Mesodermal cell (in vitro differentiated cells): ENCODE data around the gene HSD17B11.
"Not testable (repeated sequence)": the region's sequence is repeated elsewhere in the genome, so short reads cannot be mapped to it uniquely, and the experiment has no call there.

Experiments
- H3K27ac ChIP-seq: 2 replicates; pipeline ENCODE4 v1.7.0; 2013; ENCODE audit warnings: mild to moderate bottlenecking, low read depth, low read length, moderate library complexity; ENCODE audit not compliant: severe bottlenecking
- H3K36me3 ChIP-seq: 2 replicates; pipeline ENCODE4 v1.7.1; 2013; ENCODE audit warnings: mild to moderate bottlenecking, low read length, moderate library complexity; ENCODE audit not compliant: control insufficient read depth, insufficient read depth
- H3K4me1 ChIP-seq: one replicate; pipeline ENCODE4 v1.7.1; 2013; ENCODE audit warnings: mild to moderate bottlenecking, low read length; ENCODE audit not compliant: insufficient read depth, control insufficient read depth, poor library complexity, severe bottlenecking
- H3K4me3 ChIP-seq: 2 replicates; pipeline ENCODE4 v1.7.0; 2013; ENCODE audit warnings: low read length, control low read depth, mild to moderate bottlenecking; ENCODE audit not compliant: insufficient read depth, poor library complexity, severe bottlenecking; ENCODE audit errors: extremely low read depth
- H3K9me3 ChIP-seq: 2 replicates; pipeline ENCODE4 v1.7.1; 2013; ENCODE audit warnings: mild to moderate bottlenecking, low read length, moderate library complexity; ENCODE audit not compliant: control insufficient read depth
- WGBS, 2 experiments: methylation state at CpG; one replicate each; pipeline ENCODE4 v1.1.5; 2013; ENCODE audit warnings: missing lambda C conversion rate in 2 of 2; ENCODE audit not compliant: insufficient coverage in 2 of 2; 5-methylcytosine and 5-hydroxymethylcytosine counted together

HSD17B11 gene

GRCh38 chr4:87333267-87333666 is 57.7 kb downstream of the HSD17B11 start:
- WGBS, 2 experiments, result no CpG with 5 or more reads among the region's 1 CpG
- no peaks in the 10 kb centered on the region for H3K4me1 ChIP-seq
- H3K9me3 ChIP-seq, result no peaks in the 10 kb centered on the region
- no peak overlapping the region for H3K4me3 ChIP-seq
- peaks cover 11% of the 10 kb centered on the region for H3K36me3 ChIP-seq
- no peak overlapping the region for H3K27ac ChIP-seq

GRCh38 chr4:87330761-87331160 is 60.2 kb downstream of the HSD17B11 start:
- no peak overlapping the region for H3K4me3 ChIP-seq
- H3K9me3 ChIP-seq, result no peaks in the 10 kb centered on the region
- peaks cover 8% of the 10 kb centered on the region for H3K36me3 ChIP-seq
- H3K27ac ChIP-seq, result no peak overlapping the region
- 80 to 90% methylated on average over 1 to 3 of the region's 4 CpGs for WGBS, 2 experiments
- H3K4me1 ChIP-seq, result no peaks in the 10 kb centered on the region

- Histone ChIP-seq H3K36me3 (no peaks in the 10 kb centered on the region), H3K4me1 (no peaks in the 10 kb centered on the region), H3K27ac (no peak overlapping the region), H3K9me3 (no peaks in the 10 kb centered on the region), H3K4me3 (no peak overlapping the region)
- WGBS, 2 experiments, result 100% methylated on average over 1 of the region's 1 CpG
Observed at GRCh38 chr4:87327136-87327535, 63.9 kb downstream of the HSD17B11 start.

GRCh38 chr4:87326460-87326859 is 64.5 kb downstream of the HSD17B11 start:
- WGBS, 2 experiments, result no CpG with 5 or more reads among the region's 3 CpGs
- Histone ChIP-seq H3K4me1 (no peaks in the 10 kb centered on the region), H3K36me3 (no peaks in the 10 kb centered on the region), H3K9me3 (no peaks in the 10 kb centered on the region), H3K27ac (no peak overlapping the region), H3K4me3 (no peak overlapping the region)

- Histone ChIP-seq H3K9me3 (no peaks in the 10 kb centered on the region), H3K36me3 (no peaks in the 10 kb centered on the region), H3K27ac (no peak within 1 kb of the TSS), H3K4me1 (no peaks in the 10 kb centered on the region), H3K4me3 (no peak within 1 kb of the TSS)
- 73% methylated on average over 2 of the region's 2 CpGs; no CpG with 5 or more reads in 1 of the 2 experiments for WGBS, 2 experiments
Observed at GRCh38 chr4:87322754-87323153, 68.2 kb downstream of the HSD17B11 start, which contains the start of gene HSD17B13. Gene HSD17B13 (minus strand): TSS chr4:87322882. CDS start chr4:87322841, 41 bp downstream.

GRCh38 chr4:87321888-87322287 is 69.1 kb downstream of the HSD17B11 start:
- WGBS, 2 experiments, result 100% methylated on average over 1 of the region's 5 CpGs; no CpG with 5 or more reads in 1 of the 2 experiments
- H3K4me1 ChIP-seq, result no peaks in the 10 kb centered on the region

GRCh38 chr4:87317527-87317926 is 73.5 kb downstream of the HSD17B11 start:
- Histone ChIP-seq H3K9me3 (no peaks in the 10 kb centered on the region), H3K4me1 (no peaks in the 10 kb centered on the region)
- WGBS, 2 experiments, result 86% methylated on average over 1 of the region's 1 CpG; no CpG with 5 or more reads in 1 of the 2 experiments

More at GRCh38 chr4:87321888-87322287, 69.1 kb downstream of the HSD17B11 start:
- no peaks in the 10 kb centered on the region for H3K36me3 ChIP-seq
- no peak overlapping the region for H3K4me3 ChIP-seq
- no peaks in the 10 kb centered on the region for H3K9me3 ChIP-seq
- H3K27ac ChIP-seq, result no peak overlapping the region

DNA sequence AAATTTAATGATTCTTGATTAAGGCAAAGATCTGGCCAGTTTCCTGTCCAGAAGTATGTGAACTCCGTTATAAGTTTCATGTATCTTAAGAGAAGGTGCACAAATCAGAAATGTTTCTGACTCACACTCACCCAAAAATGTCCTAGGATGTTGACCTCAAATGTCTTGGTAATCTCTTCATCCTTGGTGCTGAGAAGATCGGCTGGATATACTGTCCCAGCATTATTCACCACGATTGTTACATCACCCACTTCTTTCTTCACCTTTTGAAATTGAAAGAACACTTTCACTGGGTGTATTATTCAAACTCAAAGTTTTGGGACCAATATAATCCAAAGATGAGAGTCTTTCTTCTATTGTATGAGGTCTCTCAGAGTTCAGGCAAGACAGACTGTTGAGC is 74.0 kb downstream of the HSD17B11 start:
- Histone ChIP-seq H3K36me3 (no peaks in the 10 kb centered on the region), H3K4me3 (no peak overlapping the region), H3K9me3 (no peaks in the 10 kb centered on the region), H3K4me1 (no peaks in the 10 kb centered on the region), H3K27ac (no peak overlapping the region)
- 90% methylated on average over 2 of the region's 3 CpGs; no CpG with 5 or more reads in 1 of the 2 experiments for WGBS, 2 experiments

More at GRCh38 chr4:87317527-87317926, 73.5 kb downstream of the HSD17B11 start:
- Histone ChIP-seq H3K4me3 (no peak overlapping the region), H3K27ac (no peak overlapping the region), H3K36me3 (no peaks in the 10 kb centered on the region)

- 78 to 95% methylated on average over 2 to 3 of the region's 4 CpGs for WGBS, 2 experiments
- not testable (repeated sequence) for H3K36me3 ChIP-seq, H3K27ac ChIP-seq, H3K4me3 ChIP-seq, H3K4me1 ChIP-seq, H3K9me3 ChIP-seq
Observed at GRCh38 chr4:87315000-87315399, 76.0 kb downstream of the HSD17B11 start.

DNA sequence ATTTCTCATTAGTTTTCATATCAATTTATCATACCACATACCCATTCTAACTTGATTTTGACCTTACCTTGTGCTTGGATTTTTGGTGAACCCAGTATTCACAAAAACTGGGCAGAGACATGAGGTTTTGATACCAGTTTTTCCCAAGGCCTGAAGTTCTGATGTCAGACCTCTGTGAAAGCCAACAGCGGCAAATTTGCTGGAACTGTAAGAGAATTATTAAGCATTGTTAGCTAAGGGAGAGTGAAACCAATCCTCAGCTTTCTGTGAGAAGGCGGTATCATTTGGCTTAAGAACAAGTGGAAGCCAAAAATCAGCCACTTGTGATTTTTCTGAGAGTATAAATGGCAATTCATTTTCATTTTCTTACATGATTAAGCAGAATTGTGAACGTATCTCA is 77.2 kb downstream of the HSD17B11 start:
- Histone ChIP-seq H3K4me3 (no peak overlapping the region), H3K27ac (no peak overlapping the region), H3K4me1 (no peaks in the 10 kb centered on the region), H3K9me3 (no peaks in the 10 kb centered on the region), H3K36me3 (no peaks in the 10 kb centered on the region)
- WGBS, 2 experiments, result 87 to 100% methylated on average over 2 of the region's 3 CpGs

GRCh38 chr4:87311684-87312083 is 79.3 kb downstream of the HSD17B11 start:
- 88 to 95% methylated on average over 2 of the region's 3 CpGs for WGBS, 2 experiments
- Histone ChIP-seq H3K9me3 (no peaks in the 10 kb centered on the region), H3K4me1 (no peaks in the 10 kb centered on the region), H3K27ac (no peak overlapping the region), H3K4me3 (no peak overlapping the region), H3K36me3 (no peaks in the 10 kb centered on the region)
